Stimulated activated CD8-positive, alpha-beta memory T cell treated with anti-CD3 and anti-CD28 coated beads, Interleukin-7, amount 100 ng/mL, for 1 hour (primary cell): ENCODE results near the gene NUP210L.
"Not testable (repeated sequence)": the region's sequence is repeated elsewhere in the genome, so short reads cannot be mapped to it uniquely, and the experiment has no call there.

Experiments
- DNase-seq, 2 donors: peaks; one replicate each; pipeline ENCODE4 v3.0.0-alpha.2; 2020; ENCODE audit warnings: low read depth in 2 of 2

The NUP210L gene

DNA sequence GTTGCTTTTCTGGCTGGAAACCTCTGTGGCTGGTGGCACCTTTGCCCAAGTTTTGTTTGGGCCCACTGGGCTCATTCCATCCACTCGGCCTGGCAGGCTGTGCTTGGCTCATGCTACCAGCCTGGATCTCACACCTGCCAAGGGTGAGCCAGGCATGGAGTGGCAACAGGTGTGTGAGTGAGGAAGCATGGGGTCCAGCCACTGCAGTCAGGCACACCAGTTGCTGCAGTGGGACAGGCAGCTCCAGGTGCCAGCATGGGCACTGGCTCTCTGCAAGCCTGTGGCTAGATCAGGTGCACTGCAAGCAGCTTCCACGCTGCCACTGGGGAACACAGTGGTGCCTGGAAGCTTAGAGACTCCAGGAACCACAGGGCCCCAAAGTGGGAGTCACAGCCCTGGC lies 57.0 kb downstream of the NUP210L start:
- DNase-seq: no peak

- DNase-seq: no peak
These were observed 59.3 kb downstream of the NUP210L start for GRCh38 chr1:154095456-154096060.

- DNase-seq: no peak
These were observed 60.5 kb downstream of the NUP210L start for GRCh38 chr1:154094411-154094810.

GRCh38 chr1:154093699-154094098 lies 61.2 kb downstream of the NUP210L start:
- DNase-seq: no peak

- DNase-seq: no peak
These were observed 63.2 kb downstream of the NUP210L start for GRCh38 chr1:154091706-154092105.

GRCh38 chr1:154087574-154087973 lies 67.3 kb downstream of the NUP210L start:
- no peak for DNase-seq

- not testable (repeated sequence) for DNase-seq
These were observed 71.8 kb downstream of the NUP210L start for GRCh38 chr1:154083057-154083456.

- no peak for DNase-seq
These were observed 73.3 kb downstream of the NUP210L start for GRCh38 chr1:154081386-154082126.

DNA sequence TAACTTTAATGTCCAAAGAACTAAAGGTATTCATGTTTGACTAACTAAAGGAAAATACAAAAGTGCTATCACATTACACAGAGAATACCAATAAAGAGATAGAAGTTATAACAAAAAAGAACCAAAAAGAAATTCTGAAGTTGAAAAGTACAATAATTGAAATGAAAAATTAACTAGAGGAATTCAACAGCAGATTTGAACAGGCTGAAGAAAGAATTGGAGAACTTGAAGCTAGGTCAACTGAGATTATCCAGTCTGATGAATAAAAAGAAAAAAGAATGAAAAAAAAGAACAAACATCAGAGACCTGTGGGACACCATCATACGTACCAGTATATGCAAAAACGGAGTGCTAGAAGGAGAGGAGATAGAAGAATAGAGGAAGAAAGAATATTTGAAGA lies 78.5 kb downstream of the NUP210L start:
- DNase-seq: no peak

- DNase-seq: no peak
These were observed 79.1 kb downstream of the NUP210L start for GRCh38 chr1:154075746-154076145.

- no peak for DNase-seq
These were observed 92.6 kb downstream of the NUP210L start for GRCh38 chr1:154062309-154062708.

DNA sequence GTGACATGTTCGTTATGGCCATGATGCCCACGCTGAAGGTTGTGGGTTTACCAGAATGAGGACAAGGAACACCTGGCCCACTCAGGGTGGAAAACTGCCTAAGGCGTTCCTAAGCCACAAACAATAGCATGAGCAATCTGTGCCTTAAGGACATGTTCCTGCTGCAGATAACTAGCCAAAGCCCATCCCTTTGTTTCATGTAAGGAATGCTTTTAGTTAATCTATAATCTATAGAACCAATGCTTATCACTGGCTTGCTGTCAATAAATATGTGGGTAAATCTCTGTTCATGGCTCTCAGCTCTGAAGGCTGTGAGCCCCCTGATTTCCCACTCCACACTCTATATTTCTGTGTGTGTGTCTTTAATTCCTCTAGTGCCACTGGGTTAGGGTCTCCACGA lies 107.4 kb downstream of the NUP210L start:
- DNase-seq: not testable (repeated sequence)

DNA sequence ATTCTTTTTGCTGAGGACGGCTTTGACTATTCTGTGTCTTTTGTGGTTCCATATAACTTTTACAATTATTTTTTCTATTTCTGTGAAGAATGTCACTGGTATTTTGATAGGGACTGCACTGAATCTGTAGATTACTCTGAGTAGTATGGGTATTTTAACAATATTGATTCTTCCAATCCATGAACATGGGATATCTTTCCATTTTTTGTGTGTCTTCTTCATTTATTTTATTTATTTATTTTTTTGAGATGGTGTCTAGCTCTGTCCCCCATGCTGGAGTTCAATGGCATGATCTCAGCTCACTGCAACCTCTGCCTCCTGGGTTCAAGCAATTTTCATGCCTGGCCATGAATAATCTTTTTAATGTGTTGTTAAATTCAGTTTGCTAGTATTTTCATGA lies 121.2 kb downstream of the NUP210L start:
- DNase-seq: not testable (repeated sequence)

GRCh38 chr1:154019940-154020339 lies 134.9 kb downstream of the NUP210L start:
- DNase-seq: no peak

GRCh38 chr1:154019269-154019668 lies 135.6 kb downstream of the NUP210L start:
- no peak for DNase-seq

GRCh38 chr1:154014154-154014907 lies 140.5 kb downstream of the NUP210L start:
- no peak for DNase-seq

- not testable (repeated sequence) for DNase-seq
These were observed 142.3 kb downstream of the NUP210L start for GRCh38 chr1:154012543-154012942.

DNA sequence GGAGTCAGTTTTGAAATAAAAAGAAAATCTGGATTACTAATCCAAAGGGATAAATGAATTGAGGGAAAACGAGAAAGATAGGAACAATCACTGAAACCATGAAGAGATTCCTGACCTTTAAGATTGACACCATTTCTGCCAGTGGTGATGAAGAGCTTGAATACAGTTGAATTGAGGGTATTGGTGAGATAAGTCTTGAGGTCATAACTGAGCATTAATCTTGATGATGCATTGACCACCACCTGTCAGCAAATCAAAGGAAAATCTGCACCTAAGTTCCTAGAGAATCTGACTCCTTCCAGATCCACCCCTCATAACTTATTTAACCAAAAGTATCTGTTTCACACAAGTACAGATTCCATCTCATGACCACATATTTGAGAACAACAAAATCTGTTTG lies 142.7 kb downstream of the NUP210L start:
- DNase-seq: no peak

- DNase-seq: no peak
These were observed 148.7 kb downstream of the NUP210L start for GRCh38 chr1:154006136-154006535.

GRCh38 chr1:154000420-154000819 lies 154.5 kb downstream of the NUP210L start:
- no peak for DNase-seq

GRCh38 chr1:153996882-153997281 lies 158.0 kb downstream of the NUP210L start:
- not testable (repeated sequence) for DNase-seq

DNA sequence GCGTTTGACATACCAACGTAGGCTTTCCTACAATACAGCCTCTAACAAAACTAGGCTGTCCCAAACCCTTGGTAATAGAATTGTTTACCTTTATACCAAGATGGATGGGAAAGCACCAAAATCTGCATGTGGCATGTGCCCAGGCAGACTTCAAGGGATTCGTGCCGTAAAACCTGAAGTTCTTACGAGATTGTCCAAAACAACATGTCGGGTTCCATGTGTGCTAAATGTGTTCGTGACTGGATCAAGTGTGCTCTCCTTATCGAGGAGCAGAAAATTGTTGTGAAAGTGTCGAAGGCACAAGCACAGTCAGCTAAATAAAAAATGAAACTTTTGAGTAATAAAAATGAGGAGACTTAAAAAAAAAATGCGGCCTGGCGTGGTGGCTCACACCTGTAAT lies 159.2 kb downstream of the NUP210L start:
- no peak for DNase-seq

DNA sequence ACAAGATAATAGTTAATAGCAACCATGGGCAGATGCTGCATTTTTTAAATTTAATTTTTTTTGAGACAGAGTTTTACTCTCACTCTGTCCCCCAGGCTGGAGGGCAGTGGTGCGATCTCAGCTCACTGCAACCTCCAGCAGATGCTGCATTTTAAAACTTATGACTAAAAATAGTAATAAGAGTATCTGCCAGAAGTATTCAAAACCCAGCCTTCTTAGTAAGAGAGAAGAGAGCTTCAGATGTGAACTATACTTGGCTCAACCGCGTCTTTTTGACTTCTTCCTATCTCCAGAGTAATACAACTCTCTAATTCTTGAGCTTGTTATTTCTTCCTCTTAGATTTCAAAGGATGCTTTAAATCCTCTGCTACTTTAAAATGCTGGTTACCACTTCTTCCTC lies 159.7 kb downstream of the NUP210L start:
- DNase-seq: no peak
